Gastroesophageal sphincter (tissue), 4 donors: ENCODE measurements around the gene PRTFDC1. TPM values are rescaled to one million over a fixed set of nuclear protein-coding genes. Genes with fewer than 3 reads are reported as not detected.

ENCODE experiments used
- ATAC-seq: fragments of 150-250 bp; one replicate; pipeline ENCODE4 v1.9.1; 2016; ENCODE audit warnings: mild to moderate bottlenecking, moderate library complexity
- H3K27ac ChIP-seq, 4 donors: fragments of 200-600 bp; sonication (generic) in 3 of 4; 1 replicate in 3 of 4; 2 replicates in 1 of 4; pipeline ENCODE4 v1.5.1; 2016 to 2019
- H3K27me3 ChIP-seq: fragments of 200-600 bp; sonication (generic); one replicate; pipeline ENCODE4 v1.5.1; 2019
- H3K36me3 ChIP-seq, 2 donors: fragments of 200-600 bp; sonication (generic); one replicate each; pipeline ENCODE4 v1.5.1; 2019; ENCODE audit warnings: control low read depth in 1 of 2
- H3K4me1 ChIP-seq, 3 donors: fragments of 200-600 bp; sonication (generic); 1 replicate in 2 of 3; 2 replicates in 1 of 3; pipeline ENCODE4 v1.5.1; 2016 to 2019; ENCODE audit warnings: control low read depth in 2 of 3
- H3K4me3 ChIP-seq, 2 donors: fragments of 200-600 bp; sonication (generic); one replicate each; pipeline ENCODE4 v1.5.1; 2019; ENCODE audit warnings: mild to moderate bottlenecking in 1 of 2, moderate library complexity in 1 of 2
- H3K9me3 ChIP-seq, 3 donors: fragments of 200-600 bp; sonication (generic); one replicate each; pipeline ENCODE4 v1.5.1; 2017 to 2019; ENCODE audit warnings: control low read depth in 2 of 3
- CTCF ChIP-seq, 4 experiments: fragments of 200-600 bp in 2 of 4; fragments of 450-650 bp in 2 of 4; sonication (generic) in 1 of 4; IDR thresholded peaks; one replicate each; pipeline ENCODE4 v1.5.1; 2017 to 2019; ENCODE audit warnings: antibody characterized with exemption in 4 of 4, mild to moderate bottlenecking in 2 of 4, moderate library complexity in 2 of 4
- EP300 ChIP-seq: sonication (generic); formaldehyde crosslinking; IDR thresholded peaks from one replicate; pipeline ENCODE4 v1.6.1; 2017; ENCODE audit warnings: antibody characterized with exemption, mild to moderate bottlenecking
- POLR2A ChIP-seq, 2 donors: fragments of 450-650 bp; IDR thresholded peaks; one replicate each; pipeline ENCODE4 v1.6.1; 2017; ENCODE audit warnings: antibody characterized with exemption in 2 of 2, mild to moderate bottlenecking in 2 of 2, moderate library complexity in 1 of 2
- POLR2AphosphoS5 ChIP-seq: sonication (generic); formaldehyde crosslinking; IDR thresholded peaks from one replicate; pipeline ENCODE4 v1.6.1; 2017; ENCODE audit warnings: antibody characterized with exemption
- WGBS, 2 donors: methylation state at CpG; one replicate each; pipeline ENCODE4 v1.1.5; 2018; ENCODE audit warnings: low coverage in 1 of 2; 5-methylcytosine and 5-hydroxymethylcytosine counted together
- total RNA-seq, 4 donors: library from RNA; depleted of rRNA; stranded (reverse); fragments of >200 nt; gene quantifications; one replicate each; pipeline ENCODE4 v1.1.0, GENCODE V29; 2016

The PRTFDC1 gene
- total RNA-seq, 4 donors from 2014 or later: 3.2 to 14.6 (median 7.9) TPM

- no peaks in the 10 kb centered on the region for H3K27me3 ChIP-seq
- H3K4me3 ChIP-seq: no peak overlapping the region
- 31 to 41% methylated on average over 6 of the region's 6 CpGs for WGBS, 2 donors
- no peaks in the 10 kb centered on the region for H3K9me3 ChIP-seq
- H3K27ac ChIP-seq: no peak overlapping the region
- H3K4me1 ChIP-seq: no peaks in the 10 kb centered on the region
- TF ChIP-seq CTCF (IDR thresholded peaks at IDR 0.05): no peak
- no peak for TF ChIP-seq EP300
- no peak for TF ChIP-seq POLR2AphosphoS5
- no peak for TF ChIP-seq POLR2A (IDR thresholded peaks at IDR 0.05)
- ATAC-seq: no peak
- no peaks in the 10 kb centered on the region for H3K36me3 ChIP-seq
These were observed 104.2 kb downstream of the PRTFDC1 start for GRCh38 chr10:24848195-24848594.

DNA sequence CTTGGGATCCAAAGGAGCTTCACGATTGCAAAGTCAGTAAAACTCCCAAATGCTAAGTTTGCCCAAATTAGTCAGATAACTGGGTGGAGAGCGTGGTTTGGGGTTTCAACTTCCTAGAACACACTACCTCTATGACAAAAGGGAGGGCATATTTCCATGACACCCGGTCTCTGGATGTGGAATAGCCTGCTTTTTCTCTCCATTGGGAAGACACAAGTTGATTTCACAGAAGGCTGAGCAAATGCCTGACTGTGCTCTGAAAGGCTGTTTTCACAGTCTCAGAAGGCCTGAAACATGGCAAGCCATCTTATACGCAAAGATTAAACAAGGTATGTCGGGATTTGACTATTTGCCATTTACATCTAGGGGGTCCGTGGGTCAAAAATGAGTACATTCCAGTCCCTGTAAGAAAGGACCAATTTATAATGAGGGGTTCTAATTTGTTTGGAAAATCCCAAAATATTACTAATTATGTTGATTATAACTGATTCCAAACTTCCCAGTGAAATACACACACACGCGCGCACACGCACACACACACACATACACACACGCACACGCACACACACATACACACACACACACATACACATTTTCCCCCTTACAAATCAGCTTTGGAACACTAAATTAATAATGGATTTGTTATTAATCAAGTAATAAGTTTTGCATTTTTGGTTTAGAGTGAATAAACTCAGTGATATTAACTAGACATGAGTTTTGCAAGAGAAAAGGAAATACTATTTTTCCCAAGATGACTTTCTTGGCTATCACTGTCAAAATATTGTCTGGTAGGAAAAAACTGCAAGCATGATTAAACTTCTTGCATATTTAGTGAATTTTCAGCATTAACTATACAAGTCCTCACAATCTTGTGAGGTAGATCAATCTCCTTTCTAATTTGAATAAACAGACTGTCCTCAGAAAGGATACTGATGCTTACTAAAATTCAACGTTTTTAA, 105.0 kb downstream of the PRTFDC1 start:
- H3K27me3 ChIP-seq: no peaks in the 10 kb centered on the region
- TF ChIP-seq POLR2A (IDR thresholded peaks at IDR 0.05) (no peak), CTCF (IDR thresholded peaks at IDR 0.05) (no peak), EP300 (no peak), POLR2AphosphoS5 (no peak)
- H3K4me1 ChIP-seq: no peaks in the 10 kb centered on the region
- H3K27ac ChIP-seq: no peak overlapping the region
- H3K4me3 ChIP-seq: no peak overlapping the region
- H3K9me3 ChIP-seq: no peaks in the 10 kb centered on the region
- no peak for ATAC-seq
- no peaks in the 10 kb centered on the region for H3K36me3 ChIP-seq
- WGBS, 2 donors: 80 to 86% methylated on average over 10 to 12 of the region's 13 CpGs

DNA sequence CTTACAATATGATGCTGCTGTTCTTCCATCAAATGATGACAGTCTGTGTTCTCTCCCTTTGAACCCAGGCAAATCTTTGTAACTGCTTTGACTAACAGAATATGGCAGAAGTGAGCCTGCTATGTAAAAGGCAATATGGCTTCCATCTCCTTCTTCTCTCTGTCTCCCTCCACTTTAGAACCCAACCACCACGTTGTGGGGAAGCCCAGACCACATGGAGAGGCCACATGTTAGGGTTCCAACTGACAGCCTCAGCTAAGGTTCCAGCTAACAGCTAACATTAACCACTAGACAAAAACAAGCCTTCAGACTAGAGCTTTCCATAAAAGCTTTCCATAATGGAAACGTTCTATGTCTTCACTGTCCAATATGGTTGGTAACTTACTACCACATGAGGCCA, 107.7 kb downstream of the PRTFDC1 start:
- Histone ChIP-seq H3K4me3 (no peak overlapping the region), H3K4me1 (no peaks in the 10 kb centered on the region), H3K27me3 (no peaks in the 10 kb centered on the region), H3K9me3 (no peaks in the 10 kb centered on the region), H3K36me3 (no peaks in the 10 kb centered on the region), H3K27ac (no peak overlapping the region)
- 78 to 97% methylated on average over 1 to 2 of the region's 2 CpGs for WGBS, 2 donors
- TF ChIP-seq POLR2AphosphoS5: no peak
- TF ChIP-seq POLR2A (IDR thresholded peaks at IDR 0.05): no peak
- no peak for TF ChIP-seq CTCF (IDR thresholded peaks at IDR 0.05)
- no peak for TF ChIP-seq EP300
- no peak for ATAC-seq

GRCh38 chr10:24843256-24843655, 109.2 kb downstream of the PRTFDC1 start:
- Histone ChIP-seq H3K27me3 (no peaks in the 10 kb centered on the region), H3K4me1 (no peaks in the 10 kb centered on the region), H3K9me3 (no peaks in the 10 kb centered on the region), H3K36me3 (no peaks in the 10 kb centered on the region), H3K4me3 (no peak overlapping the region), H3K27ac (no peak overlapping the region)
- 0 to 40% methylated on average over 1 of the region's 2 CpGs for WGBS, 2 donors
- no peak for TF ChIP-seq EP300
- ATAC-seq: no peak

GRCh38 chr10:24842856-24843255, 109.5 kb downstream of the PRTFDC1 start:
- no peak for ATAC-seq
- H3K4me1 ChIP-seq: no peaks in the 10 kb centered on the region
- 0% methylated on average over 1 of the region's 2 CpGs; no CpG with 5 or more reads in 1 of the 2 donors for WGBS, 2 donors
- peaks cover 0 to under 1% (median 0%) of the 10 kb centered on the region in 3 donors for H3K9me3 ChIP-seq
- no peaks in the 10 kb centered on the region for H3K27me3 ChIP-seq
- no peaks in the 10 kb centered on the region for H3K36me3 ChIP-seq
- TF ChIP-seq EP300: no peak
- TF ChIP-seq CTCF (IDR thresholded peaks at IDR 0.05): no peak
- no peak for TF ChIP-seq POLR2A (IDR thresholded peaks at IDR 0.05)
- no peak for TF ChIP-seq POLR2AphosphoS5
- H3K4me3 ChIP-seq: no peak overlapping the region
- H3K27ac ChIP-seq: no peak overlapping the region
